A673 (cell line): Measurements from ENCODE around the gene ZNF322.

Source experiments
- CTCF ChIP-seq: fragments of 300-800, 200-600 bp; sonication (generic); conservative IDR thresholded peaks from 2 replicates; pipeline ENCODE4 v1.5.1; 2017; ENCODE audit warnings: low read depth, mild to moderate bottlenecking, antibody characterized with exemption, low read length, moderate library complexity, mixed read lengths
- EZH2 ChIP-seq: fragments of 200-600 bp; sonication (generic); IDR thresholded peaks from 2 replicates; pipeline ENCODE4 v1.6.1; 2017; ENCODE audit warnings: borderline replicate concordance, low read depth, mild to moderate bottlenecking, mixed read lengths, antibody characterized with exemption, low read length; ENCODE audit not compliant: poor library complexity, severe bottlenecking

GRCh38 chr6:26607434-26608230 lies 51.9 kb downstream of the ZNF322 start:
- TF ChIP-seq CTCF: peak; percentile 82
- TF ChIP-seq EZH2: no peak
